Mucosa of gallbladder (tissue), 1 donor: ENCODE measurements around the gene TBC1D21. TPM values are rescaled to one million over a fixed set of nuclear protein-coding genes. Genes with fewer than 3 reads are reported as not detected.
A peak's percentile ranks its signal among the peaks of the same experiment; 100 is the strongest.
"Not testable (repeated sequence)": the region's sequence is repeated elsewhere in the genome, so short reads cannot be mapped to it uniquely, and the experiment has no call there.

Experiments used
- DNase-seq: peaks from one replicate; pipeline ENCODE4 v3.0.0-alpha.2; 2020; ENCODE audit warnings: low spot score
- total RNA-seq: library from RNA; stranded (reverse); gene quantifications from one replicate; pipeline ENCODE4 v1.2.1, GENCODE V29; 2021
- donor health status: DM: no; HTN: no; CAD: no.

TBC1D21 gene
- total RNA-seq, 1 donor from 2014 or later = not detected

GRCh38 chr15:73928241-73928579 is 54.8 kb downstream of the TBC1D21 start:
- DNase-seq = no peak

DNA sequence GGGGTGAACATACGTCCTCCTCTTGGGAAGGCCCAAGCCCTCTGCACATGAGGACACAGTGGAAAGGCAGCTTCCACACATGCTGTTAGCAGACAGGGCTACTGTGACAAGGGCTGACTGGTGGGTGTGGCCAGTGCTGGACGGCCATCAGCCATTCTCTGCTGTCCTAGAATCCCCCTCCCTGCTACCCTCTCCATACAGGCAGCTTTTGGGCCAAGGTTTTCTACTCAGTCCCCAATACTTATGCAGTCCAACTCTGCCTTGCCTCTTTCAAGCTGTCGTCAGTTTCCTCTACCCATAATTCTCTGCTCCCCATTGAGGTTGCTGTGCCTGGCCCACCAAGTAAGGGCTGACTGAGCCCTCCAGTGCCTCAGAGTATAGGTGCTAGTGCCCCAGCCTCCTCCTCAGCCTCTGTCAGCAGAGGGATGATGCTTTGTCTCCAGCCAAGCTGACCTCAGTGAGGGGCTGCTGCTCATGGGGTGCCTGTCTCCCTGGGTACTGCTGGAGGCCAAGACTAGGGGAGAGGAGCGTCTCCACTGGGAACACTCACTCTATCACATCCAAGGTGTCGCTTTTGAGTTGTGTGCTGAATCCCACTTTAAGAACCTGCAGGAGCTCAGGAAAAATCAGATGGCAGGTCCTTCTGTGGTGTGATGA is 55.7 kb downstream of the TBC1D21 start:
- DNase-seq = no peak

- peak; percentile 32 for DNase-seq
These were observed 57.0 kb downstream of the TBC1D21 start for GRCh38 chr15:73930371-73930770.

DNA sequence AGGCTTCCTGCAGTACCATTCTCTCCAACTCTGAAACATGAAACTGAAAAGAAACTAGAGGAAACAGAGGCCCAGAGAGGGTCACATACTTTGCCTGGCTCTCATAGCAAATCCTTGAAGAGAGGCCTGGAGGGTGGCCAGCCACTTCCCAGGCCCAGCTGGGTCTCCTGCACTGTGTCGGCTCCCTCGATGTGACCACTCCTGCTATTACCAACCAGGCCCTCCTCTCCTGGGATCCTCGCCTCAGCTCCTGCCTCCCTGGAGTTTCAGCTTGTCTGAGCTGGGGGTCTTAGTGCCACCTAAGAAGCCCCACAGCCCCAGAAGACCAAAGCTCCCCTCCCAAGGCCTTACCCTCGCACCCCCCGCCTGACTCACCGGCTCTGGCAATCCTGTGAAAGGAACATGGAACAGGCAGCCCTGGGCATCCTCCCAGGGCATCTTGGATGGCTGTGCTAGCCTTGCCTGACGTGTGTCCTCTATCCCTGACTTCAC is 57.5 kb downstream of the TBC1D21 start:
- DNase-seq = no peak

DNA sequence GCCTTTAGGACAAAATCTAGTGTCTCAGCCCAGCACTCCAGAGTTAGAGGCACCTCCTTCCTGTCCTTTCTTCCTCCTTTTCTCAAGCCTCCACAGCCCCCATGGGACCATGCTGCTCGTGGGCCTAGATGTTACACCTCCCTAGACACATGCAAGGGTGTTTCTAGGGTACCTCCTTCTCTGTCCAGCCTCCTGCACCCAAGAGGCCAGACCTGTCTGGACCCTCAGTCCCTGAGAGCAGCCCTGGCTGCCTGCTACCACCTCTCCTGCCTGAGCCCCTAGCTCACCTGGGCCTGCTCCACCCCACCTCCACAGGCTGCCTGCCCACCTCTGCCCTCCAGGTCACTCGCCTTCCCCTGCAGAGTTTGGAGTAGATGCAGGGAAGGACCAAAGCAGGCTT is 58.1 kb downstream of the TBC1D21 start:
- no peak for DNase-seq

- DNase-seq = no peak
These were observed 59.2 kb downstream of the TBC1D21 start for GRCh38 chr15:73932381-73933191.

DNA sequence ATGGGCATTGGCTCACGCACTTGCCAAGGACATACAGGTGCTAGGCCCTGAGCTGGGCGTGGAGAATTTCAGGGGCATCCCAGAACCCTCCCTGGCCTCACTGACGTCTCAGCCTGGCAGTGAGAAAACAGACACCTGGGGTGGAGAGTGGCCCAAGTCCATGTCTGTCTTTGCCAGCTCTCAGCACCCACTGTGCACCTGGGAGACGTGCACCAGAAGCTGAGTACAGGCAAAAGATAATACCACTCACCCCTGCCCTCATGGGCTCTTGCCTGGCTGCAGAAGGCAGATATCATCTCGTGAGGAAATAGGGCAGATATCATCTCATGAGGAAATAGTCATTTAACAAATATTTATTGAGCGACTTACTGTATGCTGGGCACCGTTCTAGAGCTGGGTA is 60.9 kb downstream of the TBC1D21 start:
- peak; percentile 42 for DNase-seq

DNA sequence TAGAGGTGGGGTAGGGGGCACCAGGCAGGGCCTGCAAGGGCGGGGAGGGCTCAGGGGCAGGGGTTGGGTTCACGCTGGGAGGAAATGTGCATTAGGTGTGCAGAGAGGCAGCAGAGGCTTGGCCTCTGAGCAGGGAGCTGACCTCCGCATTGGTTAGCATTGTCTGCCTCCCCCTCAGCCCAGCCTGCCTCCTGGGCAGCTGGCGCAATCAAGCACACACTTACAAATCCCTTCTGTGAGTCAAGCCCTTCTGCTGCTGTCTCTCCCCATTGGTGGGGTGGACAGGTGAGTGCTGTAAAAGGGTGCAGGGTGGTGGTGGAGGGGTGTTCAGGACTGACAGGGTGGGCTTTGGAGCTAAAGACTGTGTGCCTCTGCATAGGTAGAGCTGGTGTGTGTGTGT is 62.2 kb downstream of the TBC1D21 start:
- DNase-seq = no peak

- DNase-seq = peak; percentile 66
These were observed 62.8 kb downstream of the TBC1D21 start for GRCh38 chr15:73936181-73936580.

- no peak for DNase-seq
These were observed 63.4 kb downstream of the TBC1D21 start for GRCh38 chr15:73936588-73937290.

DNA sequence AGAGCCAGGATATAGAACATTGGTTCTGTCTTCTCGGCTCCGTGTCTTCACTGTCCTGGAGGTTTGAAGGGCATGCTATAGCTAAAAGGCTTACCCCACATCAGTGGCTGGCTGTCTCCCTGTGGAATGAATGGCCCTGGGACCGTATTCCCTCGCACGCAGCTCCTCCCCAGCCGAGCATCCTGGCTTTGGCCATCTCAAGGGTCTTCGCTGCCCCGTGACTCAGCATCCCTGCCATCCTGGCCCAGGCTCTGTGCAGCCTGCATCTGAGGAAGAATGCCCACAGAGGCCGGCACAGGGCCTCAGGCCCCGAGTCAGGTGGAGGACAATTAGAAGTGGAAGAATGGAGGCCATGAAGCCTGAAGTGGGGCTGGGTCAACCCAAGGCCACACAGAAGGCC is 63.9 kb downstream of the TBC1D21 start:
- no peak for DNase-seq

- no peak for DNase-seq
These were observed 64.4 kb downstream of the TBC1D21 start for GRCh38 chr15:73937726-73938125.

- not testable (repeated sequence) for DNase-seq
These were observed 65.2 kb downstream of the TBC1D21 start for GRCh38 chr15:73938516-73938915.

Other genes starting within 250 kb of the TBC1D21 start
- gene NPTN, start 240.2 kb upstream of the TBC1D21 start, total RNA-seq = 159 TPM
- gene CD276, start 189.2 kb upstream of the TBC1D21 start, total RNA-seq = 51.9 TPM
- 13.8 TPM for gene INSYN1, start 120.2 kb upstream of the TBC1D21 start, total RNA-seq
- 20.2 TPM for gene LOXL1, start 52.9 kb downstream of the TBC1D21 start, total RNA-seq
- 20.3 TPM for gene STOML1, start 118.7 kb downstream of the TBC1D21 start, total RNA-seq
- gene PML, start 121.2 kb downstream of the TBC1D21 start, total RNA-seq = 59.6 TPM
- gene GOLGA6A, start 209.0 kb downstream of the TBC1D21 start, total RNA-seq = not detected